Psoas muscle (tissue), 8 donors: ENCODE data around the gene SCPEP1. TPM values are rescaled to one million over a fixed set of nuclear protein-coding genes. Genes with fewer than 3 reads are reported as not detected.
A peak's percentile ranks its signal among the peaks of the same experiment; 100 is the strongest.

Source experiments
- ATAC-seq, 4 donors: fragments of 200-7000 bp; cut with Tn5 transposase; one replicate each; pipeline ENCODE4 v1.9.1; 2020; ENCODE audit warnings: moderate library complexity in 3 of 4, mild to moderate bottlenecking in 2 of 4
- DNase-seq, 2 donors: peaks; one replicate each; pipeline ENCODE4 v3.0.0-alpha.2; 2020
- H3K27ac ChIP-seq: fragments of 200-600 bp; one replicate; pipeline ENCODE4 v1.8.0; 2022
- H3K27me3 ChIP-seq, 3 donors: fragments of 200-600 bp in 1 of 3; one replicate each; pipeline versions ENCODE4 v1.6.1 to v1.8.0; 2013 to 2022; ENCODE audit warnings: low read length in 2 of 3, mild to moderate bottlenecking in 2 of 3, moderate library complexity in 1 of 3; ENCODE audit not compliant: insufficient read depth in 3 of 3
- H3K36me3 ChIP-seq, 2 donors: fragments of 200-600 bp in 1 of 2; one replicate each; pipeline versions ENCODE4 v1.6.1 to v1.8.0; 2013 to 2022; ENCODE audit warnings: low read depth in 1 of 2, mild to moderate bottlenecking in 1 of 2, moderate library complexity in 1 of 2; ENCODE audit not compliant: insufficient read depth in 1 of 2
- H3K4me1 ChIP-seq: fragments of 200-600 bp; one replicate; pipeline ENCODE4 v1.8.0; 2022
- H3K4me3 ChIP-seq: fragments of 200-600 bp; one replicate; pipeline ENCODE4 v1.8.0; 2022; ENCODE audit warnings: mild to moderate bottlenecking
- H3K9me3 ChIP-seq: fragments of 200-600 bp; one replicate; pipeline ENCODE4 v1.8.0; 2022
- WGBS, 3 donors: extraction: QIAGEN DNeasy Blood & Tissue Kit; methylation state at CpG; one replicate each; pipeline versions ENCODE4 v1.1.6 to v1.1.7; 2013; 5-methylcytosine and 5-hydroxymethylcytosine counted together
- intact Hi-C, 2 donors: fragments of 100-400 bp; cut with DNase I; formaldehyde crosslinking; loops; one replicate each; pipeline versions ENCODE4 v1.11.0 to v1.14.2; 2022
- polyA plus RNA-seq, 3 donors: library from polyadenylated mRNA; stranded (reverse); fragments of 200-250 nt; gene quantifications; one replicate each; pipeline ENCODE4 v1.2.3, GENCODE V29; 2013
- total RNA-seq, 4 donors: library from RNA; stranded (reverse); fragmentation: NEBNext Ultra II Directional in 2 of 4; extraction: Animal tissue kit (Norgen Biotek cat#: 25700) in 2 of 4; gene quantifications; one replicate each; pipeline versions ENCODE4 v1.2.1 to v1.2.4, GENCODE V29; 2021 to 2023
- TF ChIP-seq, protein P1 (sequence below): fragments of 200-600 bp; IDR thresholded peaks from one replicate; pipeline ENCODE4 v1.8.0; 2022; ENCODE audit warnings: antibody characterized with exemption
- donor health status: healthy with polysubstance abuse.
- donor health status: DM: no; HTN: no; CAD: no; lungs with moderate emphysema.
- donor health status: Bipolar disorder and iron deficiency.
- donor health status: healthy.
- donor health status: DM: yes; HTN: yes; CAD: no.
- donor health status: DM: no; HTN: no; CAD: no.
- donor health status: DM: no; HTN: no; CAD: no.
- donor health status: DM: yes; HTN: yes; CAD: no.

The SCPEP1 gene
- total and polyA plus RNA-seq, 7 donors = 5.8 to 33.1 (median 12.2) TPM

DNA sequence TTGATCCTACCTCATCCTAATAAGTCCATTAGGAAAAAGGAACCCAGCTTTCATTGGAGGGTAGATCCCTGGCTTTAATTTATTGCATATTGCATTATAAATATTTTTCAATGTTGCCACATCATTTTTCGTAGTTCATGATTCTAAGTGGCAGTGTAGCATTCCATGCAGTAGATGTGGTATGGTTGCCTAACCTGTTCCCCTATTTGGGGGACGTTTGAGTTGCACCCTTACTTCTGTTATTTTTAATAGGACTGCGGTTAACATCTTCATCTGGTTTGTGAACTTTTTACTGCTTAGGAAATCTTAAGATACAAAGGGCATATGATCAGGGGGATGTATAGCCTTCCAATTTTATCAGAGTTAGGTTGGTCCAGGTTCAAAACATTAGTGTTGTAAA is 5.4 kb downstream of the SCPEP1 start:
- no peak for DNase-seq
- no peak overlapping the region for H3K4me3 ChIP-seq
- 82 to 88% (median 84%) methylated on average over 3 of the region's 3 CpGs for WGBS, 3 donors
- H3K4me1 ChIP-seq = peaks cover 6% of the 10 kb centered on the region
- TF ChIP-seq, protein P1, sequence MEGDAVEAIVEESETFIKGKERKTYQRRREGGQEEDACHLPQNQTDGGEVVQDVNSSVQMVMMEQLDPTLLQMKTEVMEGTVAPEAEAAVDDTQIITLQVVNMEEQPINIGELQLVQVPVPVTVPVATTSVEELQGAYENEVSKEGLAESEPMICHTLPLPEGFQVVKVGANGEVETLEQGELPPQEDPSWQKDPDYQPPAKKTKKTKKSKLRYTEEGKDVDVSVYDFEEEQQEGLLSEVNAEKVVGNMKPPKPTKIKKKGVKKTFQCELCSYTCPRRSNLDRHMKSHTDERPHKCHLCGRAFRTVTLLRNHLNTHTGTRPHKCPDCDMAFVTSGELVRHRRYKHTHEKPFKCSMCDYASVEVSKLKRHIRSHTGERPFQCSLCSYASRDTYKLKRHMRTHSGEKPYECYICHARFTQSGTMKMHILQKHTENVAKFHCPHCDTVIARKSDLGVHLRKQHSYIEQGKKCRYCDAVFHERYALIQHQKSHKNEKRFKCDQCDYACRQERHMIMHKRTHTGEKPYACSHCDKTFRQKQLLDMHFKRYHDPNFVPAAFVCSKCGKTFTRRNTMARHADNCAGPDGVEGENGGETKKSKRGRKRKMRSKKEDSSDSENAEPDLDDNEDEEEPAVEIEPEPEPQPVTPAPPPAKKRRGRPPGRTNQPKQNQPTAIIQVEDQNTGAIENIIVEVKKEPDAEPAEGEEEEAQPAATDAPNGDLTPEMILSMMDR = no peak
- no peak overlapping the region for H3K27ac ChIP-seq
- intact Hi-C loops = no loop called here
- H3K27me3 ChIP-seq = no peaks in the 10 kb centered on the region
- no peaks in the 10 kb centered on the region for H3K9me3 ChIP-seq
- peaks cover 0 to 57% of the 10 kb centered on the region in 2 donors for H3K36me3 ChIP-seq
- no peak for ATAC-seq

DNA sequence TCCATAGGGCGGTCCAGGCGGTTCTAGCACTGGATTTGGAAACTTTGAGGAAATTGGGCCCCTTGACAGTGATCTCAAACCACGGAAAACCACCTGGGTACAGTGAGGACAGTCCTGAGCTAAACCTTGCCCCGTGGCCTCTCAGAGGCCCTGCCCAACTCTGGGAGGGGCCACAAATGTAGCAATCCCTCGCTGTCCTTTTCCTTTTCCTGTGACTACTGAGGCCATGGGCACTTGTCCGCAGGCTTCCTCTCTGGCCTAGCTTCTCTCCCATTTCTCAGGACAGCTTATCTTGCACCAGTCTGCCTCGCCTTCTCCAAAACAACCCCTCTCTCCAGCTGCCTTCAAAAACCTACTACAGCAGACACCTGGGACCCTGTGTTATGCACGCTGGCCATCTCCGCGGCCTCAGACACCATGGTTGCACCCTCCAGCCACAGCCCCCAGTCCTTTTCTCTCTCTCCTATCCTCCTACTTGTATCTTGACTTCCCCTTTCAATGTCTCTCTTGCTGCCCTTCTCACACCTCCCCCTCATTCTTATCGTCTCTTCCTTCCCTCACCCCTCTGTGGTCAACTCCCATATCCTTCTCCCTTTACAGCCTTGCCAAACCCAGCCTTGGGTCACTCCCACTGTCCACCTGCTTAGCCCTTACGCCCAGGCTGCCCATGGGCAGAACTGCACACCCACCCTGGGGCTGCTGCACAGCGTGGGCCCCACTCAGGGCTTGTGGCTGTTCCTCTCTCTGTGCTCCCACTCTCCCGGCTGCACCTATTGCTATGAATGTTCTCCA is 7.6 kb downstream of the SCPEP1 start:
- 92 to 95% (median 92%) methylated on average over 14 of the region's 14 CpGs for WGBS, 3 donors
- DNase-seq = no peak
- H3K27ac ChIP-seq = no peak overlapping the region

DNA sequence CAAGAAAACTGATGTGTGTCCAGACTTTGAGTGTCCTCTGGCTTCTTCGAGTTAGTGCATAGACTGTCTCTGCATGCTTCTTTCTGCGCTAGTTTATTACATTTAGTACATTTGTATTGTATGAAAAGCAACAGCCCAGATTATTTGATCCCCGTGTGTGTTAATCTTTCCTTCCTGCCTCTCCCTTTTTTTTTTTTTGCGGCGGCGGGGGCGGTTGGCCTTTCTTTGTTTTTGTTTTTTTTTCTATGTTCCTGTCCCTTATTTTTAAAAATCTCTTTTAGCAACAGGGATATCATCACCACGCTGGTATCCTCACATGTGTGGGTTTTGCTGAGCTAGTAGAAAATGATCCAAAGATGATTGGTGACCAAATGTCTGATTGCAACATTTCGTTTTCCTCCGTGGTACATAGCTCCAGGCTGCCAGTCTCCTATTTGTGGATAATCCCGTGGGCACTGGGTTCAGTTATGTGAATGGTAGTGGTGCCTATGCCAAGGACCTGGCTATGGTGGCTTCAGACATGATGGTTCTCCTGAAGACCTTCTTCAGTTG is 9.4 kb downstream of the SCPEP1 start:
- peaks cover 0 to 80% of the 10 kb centered on the region in 2 donors for H3K36me3 ChIP-seq
- H3K4me3 ChIP-seq = no peak overlapping the region
- no peaks in the 10 kb centered on the region for H3K4me1 ChIP-seq
- TF ChIP-seq, protein P1 = no peak
- 53 to 68% (median 61%) methylated on average over 11 of the region's 11 CpGs for WGBS, 3 donors
- no peaks in the 10 kb centered on the region for H3K27me3 ChIP-seq
- H3K9me3 ChIP-seq = no peaks in the 10 kb centered on the region
- intact Hi-C loops = no loop called here
- DNase-seq (no peak), ATAC-seq (peak in 3 of 4 donors; percentile 35 to 58 (median 50))
- H3K27ac ChIP-seq = no peak overlapping the region

More for the DNA sequence above, 7.6 kb downstream of the SCPEP1 start:
- Histone ChIP-seq H3K9me3 (no peaks in the 10 kb centered on the region), H3K4me1 (no peaks in the 10 kb centered on the region), H3K4me3 (no peak overlapping the region), H3K36me3 (peaks cover 0 to 78% of the 10 kb centered on the region in 2 donors), H3K27me3 (no peaks in the 10 kb centered on the region)
- ATAC-seq = no peak
- intact Hi-C loops = no loop called here
- TF ChIP-seq, protein P1 = no peak

DNA sequence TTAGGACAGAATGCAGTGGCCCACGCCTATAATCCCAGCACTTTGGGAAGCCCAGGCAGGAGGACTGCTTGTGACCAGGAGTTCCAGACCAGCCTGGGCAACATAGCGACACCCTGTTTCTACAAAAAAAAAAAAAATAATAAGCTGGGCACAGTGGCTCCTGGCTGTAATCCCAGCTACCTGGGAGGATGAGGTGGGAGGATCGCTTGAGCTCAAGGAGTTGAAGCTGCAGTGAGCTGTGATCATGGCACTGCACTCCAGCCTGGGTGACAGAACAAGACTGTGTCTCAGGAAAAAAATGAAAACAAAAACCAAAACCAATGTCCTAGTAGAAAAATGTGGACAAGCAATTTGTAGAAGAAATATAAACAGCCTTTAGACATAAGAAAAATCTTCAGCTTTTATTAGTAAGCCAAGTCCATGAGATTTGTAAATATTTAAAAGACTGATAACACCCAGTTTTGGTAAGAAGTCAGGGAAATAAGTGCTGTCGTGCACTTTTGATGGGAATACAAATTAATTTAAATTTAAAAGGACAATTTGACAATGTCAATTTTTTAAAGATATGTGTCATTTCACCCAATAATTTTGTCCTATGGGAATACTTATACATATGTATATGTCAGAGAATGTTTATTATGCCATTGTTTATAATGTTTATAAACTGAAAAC is 11.1 kb downstream of the SCPEP1 start:
- 97 to 99% (median 98%) methylated on average over 4 of the region's 4 CpGs for WGBS, 3 donors
- Histone ChIP-seq H3K36me3 (peaks cover 0 to 76% of the 10 kb centered on the region in 2 donors), H3K4me1 (peaks cover 2% of the 10 kb centered on the region), H3K27me3 (no peaks in the 10 kb centered on the region), H3K27ac (no peak overlapping the region), H3K9me3 (no peaks in the 10 kb centered on the region), H3K4me3 (no peak overlapping the region)
- intact Hi-C loops = no loop called here
- TF ChIP-seq, protein P1 = no peak
- DNase-seq (no peak), ATAC-seq (no peak)
